ENCODE results near the gene FANCF. TPM values are rescaled to one million over a fixed set of nuclear protein-coding genes. Genes with fewer than 3 reads are reported as not detected.

Gene FANCF
- total and polyA plus RNA-seq, 4 donors: 5.4 to 12.8 (median 8.8) TPM

GRCh38 chr11:22633354-22633902 lies 7.8 kb upstream of the FANCF start:
- Histone ChIP-seq H3K9ac (ENCODE audit: insufficient read depth in 1 of 2, low read length in 2 of 2) (no peak overlapping the region), H3K4me3 (no peak overlapping the region), H3K9me3 (ENCODE audit: control insufficient read depth in 4 of 4, insufficient read depth in 3 of 4, low read length in 3 of 4) (peaks cover 0 to 2% (median 0%) of the 10 kb centered on the region in 4 donors), H3K27me3 (ENCODE audit: control insufficient read depth in 3 of 3, insufficient read depth in 3 of 3, low read length in 2 of 3) (no peaks in the 10 kb centered on the region), H3K27ac (ENCODE audit: low read depth in 1 of 2, low read length in 1 of 2) (no peak overlapping the region), H3K36me3 (ENCODE audit: control insufficient read depth in 4 of 4, insufficient read depth in 4 of 4, low read length in 4 of 4) (no peaks in the 10 kb centered on the region), H3K4me1 (ENCODE audit: control insufficient read depth in 5 of 5, insufficient read depth in 5 of 5, low read length in 5 of 5) (peaks cover 0 to 2% (median 0%) of the 10 kb centered on the region in 5 donors)
- peak; percentile 11 for ATAC-seq (ENCODE audit: insufficient read depth, low FRiP score)
- TF ChIP-seq CTCF (IDR thresholded peaks at IDR 0.05; ENCODE audit: control extremely low read depth, extremely low read depth): no peak
- no peak for DNase-seq

- no peak for ATAC-seq (ENCODE audit: insufficient read depth, low FRiP score)
- DNase-seq: no peak
- 86 to 97% methylated on average over 6 of the region's 6 CpGs for WGBS, 2 donors
- Histone ChIP-seq H3K9me3 (ENCODE audit: control insufficient read depth in 4 of 4, insufficient read depth in 3 of 4, low read length in 3 of 4) (no peaks in the 10 kb centered on the region), H3K4me1 (ENCODE audit: control insufficient read depth in 5 of 5, insufficient read depth in 5 of 5, low read length in 5 of 5) (peaks cover 0 to 18% (median 2%) of the 10 kb centered on the region in 5 donors), H3K36me3 (ENCODE audit: control insufficient read depth in 4 of 4, insufficient read depth in 4 of 4, low read length in 4 of 4) (no peaks in the 10 kb centered on the region), H3K4me3 (no peak overlapping the region), H3K9ac (ENCODE audit: insufficient read depth in 1 of 2, low read length in 2 of 2) (no peak overlapping the region), H3K27me3 (ENCODE audit: control insufficient read depth in 3 of 3, insufficient read depth in 3 of 3, low read length in 2 of 3) (no peaks in the 10 kb centered on the region), H3K27ac (ENCODE audit: low read depth in 1 of 2, low read length in 1 of 2) (no peak overlapping the region)
- no peak for TF ChIP-seq CTCF (IDR thresholded peaks at IDR 0.05; ENCODE audit: control extremely low read depth, extremely low read depth)
Measured at GRCh38 chr11:22627421-22627820, 1.8 kb upstream of the FANCF start.

GRCh38 chr11:22626573-22627239 lies 1.1 kb upstream of the FANCF start:
- no peak overlapping the region for H3K27ac ChIP-seq (ENCODE audit: low read depth in 1 of 2, low read length in 1 of 2)
- no peak for ATAC-seq (ENCODE audit: insufficient read depth, low FRiP score)
- H3K4me3 ChIP-seq: no peak overlapping the region
- H3K27me3 ChIP-seq (ENCODE audit: control insufficient read depth in 3 of 3, insufficient read depth in 3 of 3, low read length in 2 of 3): no peaks in the 10 kb centered on the region
- H3K9me3 ChIP-seq (ENCODE audit: control insufficient read depth in 4 of 4, insufficient read depth in 3 of 4, low read length in 3 of 4): no peaks in the 10 kb centered on the region
- no peak for DNase-seq
- no peak for TF ChIP-seq CTCF (IDR thresholded peaks at IDR 0.05; ENCODE audit: control extremely low read depth, extremely low read depth)
- no peaks in the 10 kb centered on the region for H3K36me3 ChIP-seq (ENCODE audit: control insufficient read depth in 4 of 4, insufficient read depth in 4 of 4, low read length in 4 of 4)
- H3K9ac ChIP-seq (ENCODE audit: insufficient read depth in 1 of 2, low read length in 2 of 2): peak overlapping the region in 1 of 2 donors; percentile 100
- WGBS, 2 donors: 95 to 96% methylated on average over 14 of the region's 14 CpGs
- peaks cover 0 to 18% (median 2%) of the 10 kb centered on the region in 5 donors for H3K4me1 ChIP-seq (ENCODE audit: control insufficient read depth in 5 of 5, insufficient read depth in 5 of 5, low read length in 5 of 5)

Measured in lung (tissue), 12 donors.